ENCODE results near the gene CNBP.
"Not testable (repeated sequence)": the region's sequence is repeated elsewhere in the genome, so short reads cannot be mapped to it uniquely, and the experiment has no call there.

The CNBP gene

DNA sequence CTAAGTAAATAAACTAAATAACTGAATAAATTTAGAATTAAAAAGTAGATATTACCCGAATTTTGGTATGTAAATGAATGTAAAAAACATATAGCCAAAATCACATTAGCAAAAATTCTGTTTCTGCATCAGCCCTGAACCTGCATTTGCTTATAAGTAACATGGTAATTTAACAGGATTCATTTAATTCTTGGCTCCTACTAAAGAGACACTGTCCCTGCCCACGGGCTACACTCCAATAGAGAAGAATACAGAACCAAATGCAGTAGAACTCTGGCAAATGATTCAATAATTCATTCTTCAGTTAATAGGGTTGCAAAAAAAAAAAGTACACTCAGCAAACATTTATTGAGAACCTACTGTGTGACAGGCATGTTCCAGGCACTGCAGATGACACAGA, 20.8 kb upstream of the CNBP start:
- no peak overlapping the region for H3K4me3 ChIP-seq (ENCODE audit: control insufficient read depth, low read depth, low read length)
- DNase-seq (ENCODE audit: low read depth): no peak
- TF ChIP-seq, protein P1, sequence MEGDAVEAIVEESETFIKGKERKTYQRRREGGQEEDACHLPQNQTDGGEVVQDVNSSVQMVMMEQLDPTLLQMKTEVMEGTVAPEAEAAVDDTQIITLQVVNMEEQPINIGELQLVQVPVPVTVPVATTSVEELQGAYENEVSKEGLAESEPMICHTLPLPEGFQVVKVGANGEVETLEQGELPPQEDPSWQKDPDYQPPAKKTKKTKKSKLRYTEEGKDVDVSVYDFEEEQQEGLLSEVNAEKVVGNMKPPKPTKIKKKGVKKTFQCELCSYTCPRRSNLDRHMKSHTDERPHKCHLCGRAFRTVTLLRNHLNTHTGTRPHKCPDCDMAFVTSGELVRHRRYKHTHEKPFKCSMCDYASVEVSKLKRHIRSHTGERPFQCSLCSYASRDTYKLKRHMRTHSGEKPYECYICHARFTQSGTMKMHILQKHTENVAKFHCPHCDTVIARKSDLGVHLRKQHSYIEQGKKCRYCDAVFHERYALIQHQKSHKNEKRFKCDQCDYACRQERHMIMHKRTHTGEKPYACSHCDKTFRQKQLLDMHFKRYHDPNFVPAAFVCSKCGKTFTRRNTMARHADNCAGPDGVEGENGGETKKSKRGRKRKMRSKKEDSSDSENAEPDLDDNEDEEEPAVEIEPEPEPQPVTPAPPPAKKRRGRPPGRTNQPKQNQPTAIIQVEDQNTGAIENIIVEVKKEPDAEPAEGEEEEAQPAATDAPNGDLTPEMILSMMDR (IDR thresholded peaks at IDR 0.05; ENCODE audit: control insufficient read depth, insufficient read depth, low read depth, low read length, missing control alignments): no peak

DNA sequence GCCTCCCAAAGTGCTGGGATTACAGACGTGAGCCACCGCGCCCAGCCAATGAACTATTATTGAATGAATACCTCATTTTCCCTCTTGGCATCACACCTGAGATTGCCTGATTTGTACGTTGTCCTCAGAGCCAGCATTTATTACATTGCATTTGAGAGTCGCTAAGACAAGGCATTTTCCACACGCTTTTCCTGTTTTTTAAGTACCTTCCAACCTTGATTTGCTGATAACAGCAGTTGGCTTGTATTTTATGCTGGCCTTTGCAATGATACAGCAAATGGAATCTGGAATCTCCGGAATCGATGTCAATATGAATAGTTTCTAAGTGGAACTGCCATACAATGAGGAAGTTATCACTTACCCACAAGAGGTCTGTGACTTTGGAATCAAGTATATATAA, 15.7 kb upstream of the CNBP start:
- H3K4me3 ChIP-seq (ENCODE audit: control insufficient read depth, low read depth, low read length): no peak overlapping the region
- no peak for DNase-seq (ENCODE audit: low read depth)
- TF ChIP-seq, protein P1 (IDR thresholded peaks at IDR 0.05; ENCODE audit: control insufficient read depth, insufficient read depth, low read depth, low read length, missing control alignments): no peak

DNA sequence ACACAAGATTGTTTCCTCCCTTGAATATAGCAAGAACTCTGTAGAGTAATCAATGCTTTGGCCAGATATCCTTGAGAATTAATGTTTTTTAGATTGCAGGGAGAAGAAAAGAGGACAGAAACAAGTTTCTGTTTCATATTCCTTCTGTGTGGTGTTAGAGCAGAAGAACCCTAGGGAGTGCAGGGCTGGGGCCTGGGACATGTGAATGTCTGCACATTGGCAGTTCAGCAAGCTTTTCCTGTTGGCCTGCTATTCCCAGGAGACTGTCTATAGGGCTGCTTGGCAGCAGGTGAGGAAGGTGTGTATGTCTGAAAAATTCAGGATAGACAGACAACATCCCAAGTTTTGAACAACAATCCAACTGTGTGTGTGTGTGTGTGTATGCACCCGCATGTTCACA, 13.6 kb upstream of the CNBP start:
- DNase-seq (ENCODE audit: low read depth): no peak
- H3K4me3 ChIP-seq (ENCODE audit: control insufficient read depth, low read depth, low read length): no peak overlapping the region
- TF ChIP-seq, protein P1 (IDR thresholded peaks at IDR 0.05; ENCODE audit: control insufficient read depth, insufficient read depth, low read depth, low read length, missing control alignments): no peak

DNA sequence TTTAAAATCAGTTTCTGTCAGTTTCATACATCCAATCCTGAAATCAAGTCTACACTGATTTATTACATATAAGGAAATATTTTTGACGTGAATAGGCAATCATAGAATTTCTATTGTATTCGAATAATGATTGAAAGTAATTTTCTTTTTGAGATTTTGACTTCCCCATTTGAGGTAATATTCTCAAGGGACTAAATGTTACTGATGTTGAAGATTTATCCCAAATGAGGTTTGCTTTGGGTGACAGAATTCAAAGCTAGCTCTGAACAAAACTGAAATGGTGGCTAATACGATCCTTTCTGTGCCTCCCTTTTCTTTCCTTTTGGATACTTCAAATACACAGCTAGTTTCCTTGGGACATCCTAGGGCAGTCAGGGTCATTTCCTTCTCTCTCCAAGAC, 12.9 kb upstream of the CNBP start:
- no peak overlapping the region for H3K4me3 ChIP-seq (ENCODE audit: control insufficient read depth, low read depth, low read length)
- DNase-seq (ENCODE audit: low read depth): no peak
- TF ChIP-seq, protein P1 (IDR thresholded peaks at IDR 0.05; ENCODE audit: control insufficient read depth, insufficient read depth, low read depth, low read length, missing control alignments): no peak

DNA sequence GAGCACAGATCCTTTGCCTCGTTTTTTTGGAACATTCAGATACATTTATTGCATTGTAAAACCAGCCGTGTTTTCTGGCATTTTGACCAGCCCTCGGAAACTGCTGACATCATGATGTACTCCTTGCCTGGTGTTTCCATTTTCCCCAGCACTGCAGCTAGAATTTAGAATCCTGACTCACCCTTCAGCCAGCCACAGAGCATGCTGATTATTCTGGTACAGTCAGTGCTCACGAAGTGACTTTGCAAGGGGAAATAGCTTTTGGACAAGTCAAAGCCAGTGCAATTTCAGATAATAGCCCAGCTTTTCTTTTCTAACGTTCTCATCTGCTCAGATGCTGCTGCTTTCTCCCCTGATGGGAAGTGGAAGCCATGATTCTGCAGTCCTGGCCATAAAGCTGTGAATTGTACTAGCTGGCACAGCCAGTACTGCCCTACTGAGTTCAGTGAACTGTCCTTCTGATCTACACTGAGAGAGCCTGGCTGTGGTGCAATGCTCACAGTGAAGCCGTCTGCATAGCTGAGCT, 12.1 kb upstream of the CNBP start:
- no peak overlapping the region for H3K4me3 ChIP-seq (ENCODE audit: control insufficient read depth, low read depth, low read length)
- TF ChIP-seq, protein P1 (IDR thresholded peaks at IDR 0.05; ENCODE audit: control insufficient read depth, insufficient read depth, low read depth, low read length, missing control alignments): no peak
- peak; percentile 84 for DNase-seq (ENCODE audit: low read depth)

DNA sequence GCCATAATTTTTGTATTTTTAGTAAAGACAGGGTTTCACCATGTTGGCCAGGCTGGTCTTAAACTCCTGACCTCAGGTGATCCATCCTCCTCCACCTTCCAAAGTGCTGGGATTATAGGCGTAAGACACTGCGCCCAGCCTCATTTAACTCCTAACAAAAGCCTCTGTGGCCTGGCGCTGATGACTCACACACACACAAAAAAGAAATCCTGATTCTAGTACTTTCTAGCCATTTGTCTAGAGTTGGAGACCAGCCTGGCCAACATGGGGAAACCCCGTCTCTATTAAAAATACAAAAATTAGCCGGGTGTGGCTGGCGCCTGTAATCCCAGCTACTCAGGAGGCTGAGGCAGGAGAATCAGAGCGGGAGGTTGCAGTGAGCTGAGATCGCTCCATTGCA, 6.1 kb upstream of the CNBP start:
- H3K4me3 ChIP-seq (ENCODE audit: control insufficient read depth, low read depth, low read length); DNase-seq (ENCODE audit: low read depth): not testable (repeated sequence)

DNA sequence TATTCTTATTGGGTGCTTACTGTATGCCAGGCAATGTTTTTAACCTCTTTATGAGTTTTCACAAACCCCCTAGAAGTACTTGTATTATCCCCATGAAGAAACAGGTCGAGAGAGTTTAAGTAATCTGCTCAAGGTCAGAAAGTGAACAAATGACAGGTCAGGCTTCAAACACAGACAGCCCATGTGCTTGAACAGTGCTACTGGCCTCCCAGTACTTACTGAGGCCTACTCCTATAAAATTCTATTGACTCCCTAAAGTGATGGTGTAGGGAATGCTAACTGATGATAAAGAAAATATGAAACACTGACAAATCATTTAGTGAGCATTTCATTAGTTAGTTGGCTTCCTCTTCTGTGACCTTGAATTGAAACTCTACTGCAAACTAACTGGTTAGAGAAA, 4.2 kb upstream of the CNBP start:
- DNase-seq (ENCODE audit: low read depth): no peak
- TF ChIP-seq, protein P1 (IDR thresholded peaks at IDR 0.05; ENCODE audit: control insufficient read depth, insufficient read depth, low read depth, low read length, missing control alignments): no peak
- H3K4me3 ChIP-seq (ENCODE audit: control insufficient read depth, low read depth, low read length): no peak overlapping the region

Measured in AG09309 (cell line).